HepG2 (cell line): Measurements from ENCODE around the gene SLC27A3. TPM values are rescaled to one million over a fixed set of nuclear protein-coding genes. Genes with fewer than 3 reads are reported as not detected.

ENCODE experiments used
- AFF4 ChIP-seq: sonication (generic); formaldehyde crosslinking; IDR thresholded peaks from 2 replicates; pipeline ENCODE4 v1.4.0; 2020; ENCODE audit warnings: missing genetic modification reagents
- ETV5 ChIP-seq: IDR thresholded peaks from 2 replicates; pipeline ENCODE4 v1.6.1; 2018; ENCODE audit warnings: missing biosample characterization, missing genetic modification reagents, inconsistent platforms, borderline replicate concordance
- FOXO4 ChIP-seq: sonication (generic); formaldehyde crosslinking; conservative IDR thresholded peaks from 2 replicates; pipeline ENCODE4 v1.8.1; 2023; ENCODE audit warnings: missing genetic modification reagents
- HNRNPK ChIP-seq: fragments of 200-400 bp; formaldehyde crosslinking; IDR thresholded peaks from 2 replicates; pipeline ENCODE4 v1.6.1; 2018; ENCODE audit warnings: low read length, low read depth, moderate library complexity, mild to moderate bottlenecking; ENCODE audit not compliant: poor library complexity, severe bottlenecking
- KDM2A ChIP-seq: sonication (generic); formaldehyde crosslinking; IDR thresholded peaks from 2 replicates; pipeline ENCODE4 v1.4.0; 2020; ENCODE audit warnings: low read depth, missing genetic modification reagents, borderline replicate concordance
- KDM3A ChIP-seq: IDR thresholded peaks from 2 replicates; pipeline ENCODE4 v1.6.1; 2018; ENCODE audit warnings: low read depth, missing compliant biosample characterization
- KDM6A ChIP-seq: IDR thresholded peaks from 2 replicates; pipeline ENCODE4 v1.6.1; 2016; ENCODE audit warnings: low read depth
- KLF15 ChIP-seq: sonication (generic); formaldehyde crosslinking; IDR thresholded peaks from 2 replicates; pipeline ENCODE4 v1.8.1; 2023; ENCODE audit warnings: borderline replicate concordance, mild to moderate bottlenecking, inconsistent platforms, missing genetic modification reagents, mixed read lengths
- PATZ1 ChIP-seq: sonication (generic); formaldehyde crosslinking; IDR thresholded peaks from 2 replicates; pipeline ENCODE4 v1.4.0; 2020; ENCODE audit warnings: missing genetic modification reagents
- PRMT3 ChIP-seq: sonication (generic); formaldehyde crosslinking; IDR thresholded peaks from 2 replicates; pipeline ENCODE4 v1.8.1; 2022; ENCODE audit warnings: low read depth, mild to moderate bottlenecking, moderate library complexity, missing genetic modification reagents, borderline replicate concordance
- SYNCRIP ChIP-seq: fragments of 200-400 bp; formaldehyde crosslinking; IDR thresholded peaks from 2 replicates; pipeline ENCODE4 v1.6.1; 2018; ENCODE audit warnings: mild to moderate bottlenecking, low read depth, low read length; ENCODE audit not compliant: insufficient read depth
- WIZ ChIP-seq: sonication (generic); formaldehyde crosslinking; IDR thresholded peaks from 2 replicates; pipeline ENCODE4 v1.5.1; 2020; ENCODE audit warnings: mild to moderate bottlenecking, missing genetic modification reagents
- ZBTB2 ChIP-seq: sonication (generic); formaldehyde crosslinking; IDR thresholded peaks from 2 replicates; pipeline ENCODE4 v1.8.0; 2022; ENCODE audit warnings: low read depth, missing genetic modification reagents
- ZKSCAN5 ChIP-seq: sonication (generic); formaldehyde crosslinking; IDR thresholded peaks from 2 replicates; pipeline ENCODE4 v1.5.1; 2020; ENCODE audit warnings: mild to moderate bottlenecking, missing genetic modification reagents
- ZNF253 ChIP-seq: sonication (generic); formaldehyde crosslinking; IDR thresholded peaks from 2 replicates; pipeline ENCODE4 v1.8.0; 2022; ENCODE audit warnings: mild to moderate bottlenecking, missing genetic modification reagents, borderline replicate concordance
- ZNF547 ChIP-seq: sonication (generic); formaldehyde crosslinking; IDR thresholded peaks from 2 replicates; pipeline ENCODE4 v1.5.1; 2020; ENCODE audit warnings: mild to moderate bottlenecking, missing genetic modification reagents
- ZNF616 ChIP-seq: sonication (generic); formaldehyde crosslinking; IDR thresholded peaks from 2 replicates; pipeline ENCODE4 v1.5.0; 2020; ENCODE audit warnings: low read depth, mild to moderate bottlenecking, missing genetic modification reagents
- ZNF709 ChIP-seq: sonication (generic); formaldehyde crosslinking; IDR thresholded peaks from 2 replicates; pipeline ENCODE4 v1.5.0; 2020; ENCODE audit warnings: mild to moderate bottlenecking, missing genetic modification reagents
- ZSCAN25 ChIP-seq: sonication (generic); formaldehyde crosslinking; IDR thresholded peaks from 2 replicates; pipeline ENCODE4 v1.8.0; 2022; ENCODE audit warnings: mild to moderate bottlenecking, missing genetic modification reagents
- ZSCAN31 ChIP-seq: sonication (generic); formaldehyde crosslinking; IDR thresholded peaks from 2 replicates; pipeline ENCODE4 v1.5.0; 2020; ENCODE audit warnings: low read depth, mild to moderate bottlenecking, missing genetic modification reagents
- polyA plus RNA-seq, 8 experiments: library from polyadenylated mRNA; depleted of rRNA in 3 of 8; stranded (reverse) in 7 of 8; unstranded in 1 of 8; fragments of >200 nt; fragmentation: Illumina TruSeq in 4 of 8; extraction: Trizol in 4 of 8; gene quantifications; 2 replicates each; pipeline versions ENCODE4 v1.2.1 to v1.2.3, GENCODE V29; 2011 to 2016; ENCODE audit warnings: low read depth in 4 of 8, missing spikeins in 1 of 8, mixed read lengths in 1 of 8; ENCODE audit not compliant: insufficient read depth in 1 of 8
- total RNA-seq, 5 experiments: library from RNA; depleted of rRNA; stranded (reverse); fragments of >200 nt; fragmentation: Illumina TruSeq; extraction: Trizol; gene quantifications; 2 replicates each; pipeline ENCODE4 v1.2.3, GENCODE V29; 2016; ENCODE audit warnings: low read depth in 1 of 5

Gene SLC27A3
- total and polyA plus RNA-seq, 2 of the 13 experiments (the other 11 are each of a cell fraction or from before 2014, with no cell fraction given), result 4.3 to 10.3 TPM

- no peak for TF ChIP-seq AFF4 (CRISPR knock-in tag)
- no peak for TF ChIP-seq SYNCRIP
- TF ChIP-seq ZNF709 (CRISPR knock-in tag), result peak; percentile 90
- no peak for TF ChIP-seq KDM6A (CRISPR knock-in tag)
- peak; percentile 46; the same call in 1 of the 2 replicates for TF ChIP-seq ZSCAN31 (CRISPR knock-in tag)
- no peak for TF ChIP-seq FOXO4
- TF ChIP-seq PRMT3, result no peak
- peak; percentile 56 for TF ChIP-seq ETV5 (CRISPR knock-in tag)
- peak; percentile 14 for TF ChIP-seq HNRNPK
- TF ChIP-seq KLF15 (CRISPR knock-in tag), result 0 out of 2 replicates have a peak, but pooled peaks have one; percentile 27
- 0 out of 2 replicates have a peak, but pooled peaks have one; percentile 13 for TF ChIP-seq ZNF253 (CRISPR knock-in tag)
- no peak; the same call in 1 of the 2 replicates for TF ChIP-seq ZNF547 (CRISPR knock-in tag)
- peak; percentile 62; the same call in 1 of the 2 replicates for TF ChIP-seq WIZ (CRISPR knock-in tag)
- TF ChIP-seq PATZ1, result peak; percentile 51
- TF ChIP-seq ZSCAN25 (CRISPR knock-in tag), result no peak
- TF ChIP-seq ZKSCAN5 (CRISPR knock-in tag), result no peak
- TF ChIP-seq KDM3A, result peak; percentile 79; the same call in 1 of the 2 replicates
- no peak; the same call in 1 of the 2 replicates for TF ChIP-seq ZBTB2 (CRISPR knock-in tag)
- TF ChIP-seq ZNF616 (CRISPR knock-in tag), result 0 out of 2 replicates have a peak, but pooled peaks have one; percentile 65
- TF ChIP-seq KDM2A (CRISPR knock-in tag), result peak; percentile 71
Measured at GRCh38 chr1:153775458-153776327, 486 bp downstream of the SLC27A3 start (continued).
